CD14-positive monocyte (primary cell): ENCODE data around the gene PSMB10. TPM values are rescaled to one million over a fixed set of nuclear protein-coding genes. Genes with fewer than 3 reads are reported as not detected.
A peak's percentile ranks its signal among the peaks of the same experiment; 100 is the strongest.

Experiments used
- DNase-seq, 3 donors: peaks; one replicate each; pipeline ENCODE4 v3.0.0-alpha.2; 2011 to 2022
- H2AFZ ChIP-seq: 2 replicates; pipeline ENCODE4 v1.6.0; 2012; ENCODE audit warnings: mild to moderate bottlenecking, low read depth, low read length, inconsistent platforms; ENCODE audit not compliant: insufficient read depth, poor library complexity, severe bottlenecking
- H3K27ac ChIP-seq, 2 donors: 1 replicate in 1 of 2; 2 replicates in 1 of 2; pipeline ENCODE4 v1.5.1; 2012 to 2013; ENCODE audit warnings: low read length in 2 of 2, control low read depth in 1 of 2, inconsistent platforms in 1 of 2, low read depth in 1 of 2, mild to moderate bottlenecking in 1 of 2
- H3K27me3 ChIP-seq, 2 donors: one replicate each; pipeline versions ENCODE4 v1.6.0 to v1.6.1; 2011 to 2013; ENCODE audit warnings: low read length in 2 of 2; ENCODE audit not compliant: control insufficient read depth in 2 of 2, insufficient read depth in 2 of 2
- H3K36me3 ChIP-seq, 2 donors: replicated peaks in 1 of 2; 1 replicate in 1 of 2; 2 replicates in 1 of 2; pipeline versions ENCODE4 v1.5.1 to v1.6.1; 2012 to 2013; ENCODE audit warnings: low read length in 2 of 2, control low read depth in 1 of 2, inconsistent platforms in 1 of 2, mild to moderate bottlenecking in 1 of 2; ENCODE audit not compliant: insufficient read depth in 2 of 2, control insufficient read depth in 1 of 2
- H3K4me1 ChIP-seq, 2 donors: 1 replicate in 1 of 2; 2 replicates in 1 of 2; pipeline versions ENCODE4 v1.5.1 to v1.6.1; 2012 to 2013; ENCODE audit warnings: low read length in 2 of 2, control low read depth in 1 of 2, inconsistent platforms in 1 of 2, mild to moderate bottlenecking in 1 of 2, moderate library complexity in 1 of 2; ENCODE audit not compliant: insufficient read depth in 2 of 2, control insufficient read depth in 1 of 2
- H3K4me2 ChIP-seq: replicated peaks from 2 replicates; pipeline ENCODE3; 2012; ENCODE audit warnings: low read length, moderate library complexity, mild to moderate bottlenecking; ENCODE audit not compliant: poor library complexity, severe bottlenecking; ENCODE audit errors: extremely low read depth
- H3K4me3 ChIP-seq, 3 experiments: fragments of 200-600 bp in 1 of 3; sonication (generic) in 1 of 3; replicated peaks in 1 of 3; 1 replicate in 2 of 3; 2 replicates in 1 of 3; pipeline ENCODE4 v1.5.1; 2011 to 2013; ENCODE audit warnings: low read length in 3 of 3, mild to moderate bottlenecking in 3 of 3, control low read depth in 2 of 3, low read depth in 2 of 3, inconsistent platforms in 1 of 3, moderate library complexity in 1 of 3
- H3K79me2 ChIP-seq: 2 replicates; pipeline ENCODE4 v1.6.0; 2012; ENCODE audit warnings: mild to moderate bottlenecking, control low read depth, inconsistent platforms, low read length, moderate library complexity; ENCODE audit not compliant: insufficient read depth
- H3K9ac ChIP-seq: 2 replicates; pipeline ENCODE4 v1.6.0; 2017; ENCODE audit warnings: low read length, mild to moderate bottlenecking; ENCODE audit not compliant: insufficient read depth, poor library complexity, severe bottlenecking
- H3K9me3 ChIP-seq, 2 donors: replicated peaks in 1 of 2; 1 replicate in 1 of 2; 2 replicates in 1 of 2; pipeline versions ENCODE4 v1.5.1 to v1.6.1; 2012 to 2013; ENCODE audit warnings: low read length in 2 of 2, control low read depth in 1 of 2; ENCODE audit not compliant: control insufficient read depth in 1 of 2, insufficient read depth in 1 of 2
- H4K20me1 ChIP-seq: 2 replicates; pipeline ENCODE4 v1.6.0; 2012; ENCODE audit warnings: mild to moderate bottlenecking, low read length, control low read depth, moderate library complexity; ENCODE audit not compliant: insufficient read depth
- H3K27ac Mint-ChIP-seq, 7 donors: one replicate each; pipeline ENCODE4 v1.8.0; 2020; ENCODE audit warnings: mild to moderate bottlenecking in 7 of 7, mixed read lengths in 7 of 7, moderate library complexity in 6 of 7, inconsistent platforms in 2 of 7
- H3K27me3 Mint-ChIP-seq, 3 donors: one replicate each; pipeline ENCODE4 v1.8.0; 2021 to 2022; ENCODE audit warnings: low read depth in 3 of 3, mild to moderate bottlenecking in 3 of 3, mixed read lengths in 3 of 3, moderate library complexity in 3 of 3, inconsistent platforms in 1 of 3
- H3K36me3 Mint-ChIP-seq, 2 donors: one replicate each; pipeline ENCODE4 v1.8.0; 2020; ENCODE audit warnings: mixed read lengths in 2 of 2, inconsistent platforms in 1 of 2, mild to moderate bottlenecking in 1 of 2
- H3K4me1 Mint-ChIP-seq: one replicate; pipeline ENCODE4 v1.8.0; 2020; ENCODE audit warnings: mild to moderate bottlenecking, mixed read lengths
- H3K4me3 Mint-ChIP-seq, 2 donors: one replicate each; pipeline ENCODE4 v1.8.0; 2020; ENCODE audit warnings: mild to moderate bottlenecking in 2 of 2, mixed read lengths in 2 of 2, moderate library complexity in 1 of 2
- H3K9me3 Mint-ChIP-seq, 7 donors: one replicate each; pipeline ENCODE4 v1.8.0; 2020 to 2022; ENCODE audit warnings: mixed read lengths in 7 of 7, mild to moderate bottlenecking in 6 of 7, moderate library complexity in 6 of 7, inconsistent platforms in 2 of 7
- WGBS: methylation state at CpG from one replicate; pipeline ENCODE4 v1.1.5; 2013; ENCODE audit warnings: missing lambda C conversion rate; ENCODE audit not compliant: insufficient coverage; 5-methylcytosine and 5-hydroxymethylcytosine counted together
- intact Hi-C, 2 donors: fragments of 100-400 bp; cut with micrococcal nuclease; formaldehyde crosslinking; loops; one replicate each; pipeline versions ENCODE4 v1.15.0 to v1.15.1; 2023
- polyA plus RNA-seq, 3 donors: library from polyadenylated mRNA; depleted of rRNA in 1 of 3; unstranded in 2 of 3; stranded (reverse) in 1 of 3; fragments of 300-500 nt in 2 of 3; fragments of >200 nt in 1 of 3; fragmentation: Illumina TruSeq in 2 of 3; gene quantifications; 1 replicate in 2 of 3; 2 replicates in 1 of 3; pipeline ENCODE4 v1.2.3, GENCODE V29; 2012 to 2021
- TF ChIP-seq, protein P1 (sequence below): fragments of 200-600 bp; IDR thresholded peaks from one replicate; pipeline ENCODE4 v1.8.0; 2022; ENCODE audit warnings: antibody characterized with exemption, mild to moderate bottlenecking

Gene PSMB10
- polyA plus RNA-seq, 3 donors = 158 to 798 (median 609) TPM

DNA sequence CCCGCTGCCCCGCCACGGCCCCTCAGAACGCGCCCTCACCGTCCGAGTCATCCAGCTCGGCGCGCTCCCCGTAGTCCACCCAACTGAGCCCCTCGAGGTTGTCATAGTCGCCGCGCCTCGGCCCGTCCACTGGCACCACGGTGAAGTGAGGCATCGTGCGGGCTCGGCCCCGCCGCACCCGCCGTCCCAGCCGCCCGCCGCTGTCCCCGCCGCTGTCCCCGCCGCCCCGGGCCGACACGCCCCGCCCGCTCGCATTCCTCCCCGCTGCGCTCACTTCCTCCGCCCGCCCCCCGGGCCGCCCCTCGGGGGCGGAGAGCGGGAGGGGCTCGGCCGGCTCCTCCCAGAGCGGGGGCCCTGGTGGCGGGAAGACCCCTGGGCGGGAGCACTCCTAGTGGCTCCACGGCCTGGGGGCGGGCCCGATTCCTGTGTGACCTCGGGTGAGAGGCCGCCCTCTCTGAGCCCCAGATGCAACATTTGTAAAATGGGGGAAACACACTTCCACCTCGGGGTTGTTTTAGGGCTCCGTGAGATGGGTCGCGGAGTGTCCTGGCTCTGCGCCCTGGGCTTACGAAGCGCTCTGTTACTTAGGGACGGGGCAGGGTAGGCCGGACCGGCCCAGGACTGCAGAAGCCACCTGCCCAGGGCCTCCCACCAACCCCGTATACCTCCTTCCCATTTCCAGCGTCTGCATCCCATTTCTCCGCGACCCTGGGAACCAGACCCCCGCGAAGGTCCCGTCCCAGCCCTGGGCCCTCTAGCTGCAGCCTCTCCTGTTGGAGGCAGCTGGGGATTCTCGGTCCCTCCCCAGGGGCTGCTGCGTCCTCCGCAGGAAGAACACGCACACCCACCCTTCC is 32.0 kb upstream of the PSMB10 start, which contains the start of gene SLC12A4:
TSS of gene SLC12A4 (minus strand) at position 238 of the 854 bp plus-strand sequence. CDS start at position 154, 84 bp downstream.
- Mint-ChIP-seq H3K27ac (peak within 1 kb of the TSS; percentile 61 to 89 (median 78)), H3K36me3 (peaks cover 0 to 11% of the 10 kb centered on the region in 2 donors), H3K27me3 (peaks cover 5 to 6% (median 6%) of the 10 kb centered on the region in 3 donors), H3K4me1 (peaks cover 26% of the 10 kb centered on the region), H3K9me3 (no peaks in the 10 kb centered on the region), H3K4me3 (peak within 1 kb of the TSS; percentile 98 to 99)
- intact Hi-C loops = no loop called here
- H3K79me2 ChIP-seq = peaks cover 23% of the 10 kb centered on the region
- DNase-seq = peak in 2 of 3 donors; percentile 14 to 34
- peak within 1 kb of the TSS; percentile 79 for H3K9ac ChIP-seq
- no peaks in the 10 kb centered on the region for H3K9me3 ChIP-seq
- H3K27me3 ChIP-seq = no peaks in the 10 kb centered on the region
- peak within 1 kb of the TSS; percentile 90 for H3K4me2 ChIP-seq
- peak within 1 kb of the TSS in 1 of 2 donors; percentile 63 for H3K27ac ChIP-seq
- H3K36me3 ChIP-seq = peaks cover 0 to 3% of the 10 kb centered on the region in 2 donors
- peak within 1 kb of the TSS; percentile 83 to 91 (median 91) for H3K4me3 ChIP-seq
- peaks cover 42% of the 10 kb centered on the region for H4K20me1 ChIP-seq
- TF ChIP-seq, protein P1, sequence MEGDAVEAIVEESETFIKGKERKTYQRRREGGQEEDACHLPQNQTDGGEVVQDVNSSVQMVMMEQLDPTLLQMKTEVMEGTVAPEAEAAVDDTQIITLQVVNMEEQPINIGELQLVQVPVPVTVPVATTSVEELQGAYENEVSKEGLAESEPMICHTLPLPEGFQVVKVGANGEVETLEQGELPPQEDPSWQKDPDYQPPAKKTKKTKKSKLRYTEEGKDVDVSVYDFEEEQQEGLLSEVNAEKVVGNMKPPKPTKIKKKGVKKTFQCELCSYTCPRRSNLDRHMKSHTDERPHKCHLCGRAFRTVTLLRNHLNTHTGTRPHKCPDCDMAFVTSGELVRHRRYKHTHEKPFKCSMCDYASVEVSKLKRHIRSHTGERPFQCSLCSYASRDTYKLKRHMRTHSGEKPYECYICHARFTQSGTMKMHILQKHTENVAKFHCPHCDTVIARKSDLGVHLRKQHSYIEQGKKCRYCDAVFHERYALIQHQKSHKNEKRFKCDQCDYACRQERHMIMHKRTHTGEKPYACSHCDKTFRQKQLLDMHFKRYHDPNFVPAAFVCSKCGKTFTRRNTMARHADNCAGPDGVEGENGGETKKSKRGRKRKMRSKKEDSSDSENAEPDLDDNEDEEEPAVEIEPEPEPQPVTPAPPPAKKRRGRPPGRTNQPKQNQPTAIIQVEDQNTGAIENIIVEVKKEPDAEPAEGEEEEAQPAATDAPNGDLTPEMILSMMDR = no peak
- H2AFZ ChIP-seq = peak within 1 kb of the TSS; percentile 93
- peaks cover 18 to 24% of the 10 kb centered on the region in 2 donors for H3K4me1 ChIP-seq
- WGBS = under 1% methylated on average over 71 of the region's 78 CpGs

DNA sequence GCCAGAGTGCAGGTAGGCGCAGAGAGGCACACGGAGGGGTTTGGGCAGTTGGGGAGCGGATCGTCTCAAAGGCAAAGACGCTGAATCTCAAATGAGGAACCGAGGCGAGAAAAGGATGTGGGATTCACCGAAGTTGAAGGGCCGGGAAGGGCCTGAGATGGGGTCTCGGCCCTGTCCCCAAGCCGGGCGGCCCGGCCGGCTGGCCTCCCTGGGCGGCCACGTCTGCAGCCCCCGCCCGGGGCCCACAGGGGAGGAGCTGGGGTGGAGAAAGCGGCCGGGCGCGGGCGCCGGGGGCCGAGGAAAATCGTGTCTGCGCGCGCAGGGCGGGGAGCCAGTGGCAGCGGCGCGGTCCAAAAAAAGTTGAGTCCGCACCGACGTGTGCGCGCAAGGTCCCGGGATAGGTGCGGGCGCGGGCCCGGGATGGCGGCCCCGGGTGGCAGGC is 31.3 kb upstream of the PSMB10 start:
- H3K36me3 Mint-ChIP-seq = peaks cover 3 to 13% of the 10 kb centered on the region in 2 donors
- H3K27ac ChIP-seq = peak overlapping the region in 1 of 2 donors; percentile 63
- H2AFZ ChIP-seq = peak overlapping the region; percentile 93
- H3K36me3 ChIP-seq = peaks cover 0 to 10% of the 10 kb centered on the region in 2 donors
- peak overlapping the region; percentile 98 to 99 for H3K4me3 Mint-ChIP-seq
- intact Hi-C loops = no loop called here
- H3K4me1 Mint-ChIP-seq = peaks cover 26% of the 10 kb centered on the region
- peaks cover 2 to 6% (median 6%) of the 10 kb centered on the region in 3 donors for H3K27me3 Mint-ChIP-seq
- WGBS = under 1% methylated on average over 42 of the region's 45 CpGs
- peak overlapping the region; percentile 61 to 89 (median 78) for H3K27ac Mint-ChIP-seq
- H3K9ac ChIP-seq = peak overlapping the region; percentile 79
- H3K27me3 ChIP-seq = no peaks in the 10 kb centered on the region
- H4K20me1 ChIP-seq = peaks cover 47% of the 10 kb centered on the region
- H3K79me2 ChIP-seq = peaks cover 23% of the 10 kb centered on the region
- H3K4me2 ChIP-seq = peak overlapping the region; percentile 90
- H3K9me3 ChIP-seq = no peaks in the 10 kb centered on the region
- TF ChIP-seq, protein P1 = no peak
- H3K4me3 ChIP-seq = peak overlapping the region; percentile 83 to 91 (median 91)
- DNase-seq = peak in 2 of 3 donors; percentile 32 to 39
- peaks cover 18 to 24% of the 10 kb centered on the region in 2 donors for H3K4me1 ChIP-seq
- H3K9me3 Mint-ChIP-seq = no peaks in the 10 kb centered on the region
